Tongue (tissue), 2 donors: ENCODE data around the gene CPXM2. TPM values are rescaled to one million over a fixed set of nuclear protein-coding genes. Genes with fewer than 3 reads are reported as not detected.

Experiments used
- DNase-seq: peaks from one replicate; pipeline ENCODE4 v3.0.0-alpha.2; 2015
- total RNA-seq: library from RNA; depleted of rRNA; stranded (reverse); fragments of >200 nt; gene quantifications from one replicate; pipeline ENCODE4 v1.2.3, GENCODE V29; 2014

CPXM2 gene
- total RNA-seq, 1 donor from 2014 or later = 7.8 TPM

DNA sequence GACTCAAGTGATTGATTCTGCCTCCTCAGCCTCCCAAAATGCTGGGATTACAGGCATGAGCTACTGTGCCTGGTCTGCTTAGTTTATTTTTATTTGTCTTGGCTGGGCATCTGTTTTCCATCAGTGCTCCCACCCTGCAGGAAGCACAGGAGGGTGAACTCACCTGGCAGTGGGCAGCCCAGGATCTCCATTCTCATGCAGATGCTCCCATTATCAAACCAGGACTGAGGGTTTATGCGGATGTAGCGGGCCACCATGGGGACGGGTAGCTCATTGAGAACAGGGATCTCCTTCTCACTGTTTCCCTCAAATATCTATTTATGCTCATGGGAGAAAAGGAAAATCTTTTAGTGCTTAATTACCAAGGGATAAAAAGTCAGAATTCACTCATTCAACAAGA, 93.8 kb downstream of the CPXM2 start:
- DNase-seq = no peak

GRCh38 chr10:123796736-123797135, 94.9 kb downstream of the CPXM2 start:
- no peak for DNase-seq

DNA sequence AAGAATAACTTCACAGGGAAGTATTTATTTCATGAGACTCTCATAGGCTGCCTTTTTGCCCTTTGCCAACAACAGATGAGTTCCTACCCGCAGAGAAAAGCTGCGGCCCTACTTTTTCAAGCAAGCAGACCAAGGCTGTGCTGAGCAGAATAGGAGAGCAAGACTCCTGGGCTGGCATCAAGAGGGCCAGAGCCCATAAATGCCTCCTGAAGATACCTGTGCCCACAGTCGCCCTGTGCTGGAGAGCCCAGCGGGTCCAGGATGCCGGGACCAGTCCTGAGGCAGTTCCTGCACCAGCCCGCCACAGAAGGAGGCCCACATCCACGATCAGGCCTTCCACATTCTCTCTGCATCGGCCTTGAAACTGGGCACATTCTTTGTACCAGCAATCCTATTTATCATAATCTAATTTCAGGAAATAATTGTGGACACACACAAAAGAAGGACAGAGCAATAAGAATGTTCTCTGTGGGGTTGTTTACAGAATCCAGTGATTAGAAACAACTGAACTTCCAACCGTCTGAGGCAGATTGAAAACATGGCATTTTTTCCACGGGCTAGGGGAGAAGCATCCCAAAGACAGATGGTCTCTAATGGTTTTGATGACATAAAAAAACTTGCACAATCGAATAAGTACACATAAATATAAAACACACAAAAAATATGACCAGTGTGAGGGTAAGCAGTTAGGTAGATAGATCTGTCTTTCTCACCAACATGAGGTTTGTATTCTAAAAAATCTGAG, 95.6 kb downstream of the CPXM2 start:
- DNase-seq = no peak

DNA sequence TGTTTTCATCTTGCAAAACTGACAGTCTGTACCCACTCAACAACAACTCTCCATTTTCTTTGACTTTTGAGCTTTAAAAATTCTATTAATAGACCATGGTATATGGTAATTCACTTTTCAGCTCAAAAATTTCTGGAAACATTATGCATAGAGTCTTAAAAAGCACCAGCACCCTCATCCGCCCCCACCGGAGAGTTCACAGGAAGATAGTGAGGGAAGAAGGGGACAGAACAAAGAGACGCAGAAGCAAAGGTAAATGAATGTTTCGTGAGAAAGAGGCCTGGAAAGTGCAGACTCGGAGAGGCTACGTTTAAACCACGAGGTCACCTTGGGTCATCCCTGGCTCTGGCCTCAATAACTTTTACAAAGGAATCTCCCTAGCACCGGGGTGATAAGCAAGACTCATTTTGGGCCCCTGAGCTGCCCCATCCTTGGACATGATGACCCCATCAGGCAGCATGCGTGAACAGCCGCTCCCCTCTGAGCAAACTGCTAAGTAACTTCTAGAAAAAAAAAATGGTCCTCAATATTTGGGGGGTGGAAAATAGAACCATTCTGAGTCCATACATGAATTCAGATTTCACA, 96.3 kb downstream of the CPXM2 start:
- DNase-seq = no peak

GRCh38 chr10:123792248-123792978, 99.2 kb downstream of the CPXM2 start:
- no peak for DNase-seq

- no peak for DNase-seq
Measured at GRCh38 chr10:123790132-123790885, 101.3 kb downstream of the CPXM2 start.

DNA sequence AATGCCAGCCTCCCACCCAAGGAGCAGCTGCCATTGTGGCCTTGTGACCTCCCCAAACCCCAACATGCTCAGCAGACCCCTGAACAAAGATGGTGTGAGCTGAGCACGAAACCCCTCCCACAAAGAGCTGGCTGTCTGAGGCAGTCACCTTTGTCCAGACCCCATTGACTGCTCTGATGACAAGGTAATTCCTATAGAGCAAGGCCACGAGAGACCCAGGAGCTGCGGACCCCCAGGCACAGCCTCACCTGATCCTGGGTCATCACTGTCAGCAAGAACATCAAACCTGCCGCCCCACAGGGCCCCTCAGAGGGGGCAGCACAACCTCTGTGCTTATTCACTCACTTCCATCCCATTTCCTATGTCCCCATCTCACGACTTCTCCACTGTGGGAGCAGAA, 102.6 kb downstream of the CPXM2 start:
- DNase-seq = no peak

DNA sequence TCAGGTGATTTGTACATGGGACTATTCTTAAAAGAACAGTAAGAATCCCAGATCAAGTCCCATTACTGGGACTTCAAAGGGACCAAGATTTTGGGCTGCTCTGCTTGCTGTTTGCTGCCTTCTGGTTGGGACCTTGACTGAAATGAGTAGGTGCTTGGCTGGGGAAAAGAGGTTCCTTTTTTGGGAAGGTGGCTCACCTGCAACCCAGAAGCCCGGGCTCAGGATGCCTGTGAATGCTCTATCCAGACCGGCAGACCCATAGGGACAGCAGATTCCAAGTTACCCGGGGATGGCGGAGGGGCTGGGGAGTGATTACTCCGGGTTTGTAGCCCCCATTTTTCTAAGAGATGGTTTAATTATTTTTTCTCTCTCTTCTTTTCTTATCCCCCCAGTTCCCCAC, 104.0 kb downstream of the CPXM2 start:
- no peak for DNase-seq

DNA sequence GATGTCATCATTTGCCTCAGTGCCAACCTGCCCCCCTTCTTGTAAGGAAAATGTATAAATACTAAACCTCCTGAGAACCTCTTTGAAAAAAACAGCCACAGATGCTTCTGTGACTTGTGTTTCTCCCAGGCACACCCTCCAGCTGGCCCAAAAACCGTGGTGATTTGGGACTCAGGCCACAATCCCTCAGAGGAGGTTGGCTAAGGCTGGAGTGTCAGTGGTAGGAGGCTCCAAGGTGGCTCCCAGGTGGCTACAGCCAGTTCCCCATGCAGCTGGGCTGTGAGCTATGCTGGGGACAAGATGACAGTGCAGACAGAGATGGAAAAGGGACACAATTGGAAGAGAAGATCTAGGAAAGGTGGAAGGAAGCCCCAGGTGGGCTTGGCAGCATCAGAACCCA, 104.7 kb downstream of the CPXM2 start:
- no peak for DNase-seq

DNA sequence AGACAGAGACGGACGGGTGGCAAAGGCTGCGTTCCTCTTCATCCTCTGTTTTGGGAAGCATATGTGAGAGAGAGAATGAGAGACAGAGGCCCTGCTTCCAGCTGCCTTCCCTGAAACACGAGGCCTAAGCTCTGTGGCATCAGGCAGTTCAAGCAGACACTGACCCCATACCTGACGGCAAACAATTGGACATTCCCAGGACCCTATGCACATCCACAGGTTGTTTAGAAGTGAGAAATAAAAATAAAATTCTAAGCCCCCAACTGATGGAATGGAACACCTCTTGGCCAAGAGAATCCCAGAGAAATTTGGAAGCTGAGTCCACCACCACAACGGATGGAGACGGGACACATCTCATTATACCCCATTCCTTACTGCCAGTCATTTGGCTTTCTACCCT, 105.3 kb downstream of the CPXM2 start:
- DNase-seq = no peak

DNA sequence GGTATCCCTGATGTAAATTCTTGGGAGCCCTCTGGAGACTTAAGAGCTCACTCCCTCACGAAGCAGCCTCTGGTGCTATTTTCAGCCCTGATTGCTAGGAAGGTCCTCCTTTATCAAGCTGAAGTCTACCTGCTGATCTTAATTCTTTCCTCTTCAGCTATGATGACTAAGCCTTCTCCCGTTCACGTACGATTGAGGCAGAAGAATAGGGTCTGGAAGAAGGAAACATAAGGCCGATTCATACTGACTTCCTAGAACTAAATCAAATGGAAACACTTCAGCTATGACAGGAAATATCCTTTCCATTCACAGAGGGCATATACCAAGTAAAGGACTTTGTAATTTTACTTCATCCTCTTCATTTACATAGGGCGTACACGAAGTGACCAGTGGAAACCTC, 107.0 kb downstream of the CPXM2 start:
- DNase-seq = no peak

- no peak for DNase-seq
Measured at GRCh38 chr10:123784216-123784615, 107.4 kb downstream of the CPXM2 start.

DNA sequence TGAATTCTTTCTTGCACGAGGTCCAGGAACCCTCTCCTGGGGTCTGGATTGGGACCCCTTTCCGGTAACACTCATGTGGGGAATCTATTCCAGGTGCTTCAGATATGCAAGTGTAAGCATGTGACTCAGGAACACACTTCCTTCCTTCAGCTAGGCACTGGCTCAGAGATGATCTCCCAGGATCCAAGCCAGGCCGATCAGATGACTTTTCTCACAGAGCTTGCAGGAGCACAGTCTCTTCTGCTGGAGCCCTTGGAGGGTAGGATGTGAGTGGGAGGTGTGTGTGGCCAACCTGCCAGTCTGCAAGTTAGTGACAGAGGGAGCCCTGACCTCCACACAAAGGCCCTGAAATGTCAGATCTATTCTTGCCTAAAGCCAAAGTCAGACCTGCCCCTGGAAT, 108.3 kb downstream of the CPXM2 start:
- DNase-seq = no peak

GRCh38 chr10:123782549-123782948, 109.1 kb downstream of the CPXM2 start:
- no peak for DNase-seq

DNA sequence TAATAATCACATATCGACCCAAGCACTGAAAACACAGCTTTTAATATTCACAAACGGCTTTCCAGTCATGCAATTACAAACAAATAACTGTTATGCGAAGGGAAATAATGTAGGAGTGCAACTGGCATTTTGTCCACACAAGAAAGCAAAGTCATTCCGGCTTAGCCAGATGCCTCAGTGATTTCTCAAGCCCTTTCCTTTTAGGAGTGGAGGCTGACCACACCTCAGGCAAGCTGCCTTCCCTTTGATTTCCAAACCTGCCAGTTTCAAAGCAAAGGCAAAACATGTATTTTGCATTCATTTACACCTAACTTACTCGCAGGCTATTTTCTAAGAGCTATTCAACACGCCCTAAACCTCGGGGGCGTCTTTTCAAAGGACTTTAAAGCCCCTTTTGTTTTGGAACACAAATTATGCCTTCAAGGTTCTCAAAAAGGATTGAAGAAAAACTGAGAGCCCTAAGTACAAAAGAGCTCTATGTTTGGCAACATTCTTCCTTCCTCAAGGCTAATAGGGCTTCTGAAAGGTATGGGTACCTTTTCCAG, 109.6 kb downstream of the CPXM2 start:
- DNase-seq = no peak

DNA sequence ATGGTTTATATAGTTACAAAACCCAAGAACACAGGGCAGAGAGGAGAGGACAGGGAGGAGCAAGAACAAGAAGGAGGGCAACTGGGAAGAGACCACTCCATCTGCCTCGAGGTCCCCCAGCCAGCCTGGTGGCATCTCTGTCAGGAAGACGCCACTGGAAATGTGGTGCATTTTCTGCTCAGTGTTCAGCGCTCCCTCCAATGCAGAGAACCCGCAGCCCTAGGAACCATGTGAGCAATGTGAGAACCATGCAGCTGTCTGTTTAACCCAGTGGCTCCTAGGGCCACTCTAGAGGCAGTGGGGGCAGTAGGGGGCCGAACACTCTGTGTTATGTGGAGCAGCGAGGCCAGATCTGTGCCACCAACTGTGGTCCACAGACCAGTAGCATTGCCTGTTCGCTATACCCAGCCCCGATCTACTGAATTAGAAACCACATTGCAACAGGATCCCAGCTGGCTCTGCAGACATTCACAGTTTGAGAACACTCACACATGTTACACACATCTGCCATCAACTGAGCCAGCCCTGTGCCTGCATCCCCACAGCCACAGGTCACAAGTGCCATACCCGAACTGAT, 110.2 kb downstream of the CPXM2 start:
- DNase-seq = no peak

GRCh38 chr10:123778719-123779517, 112.7 kb downstream of the CPXM2 start:
- DNase-seq = peak; percentile 22

GRCh38 chr10:123777881-123778280, 113.7 kb downstream of the CPXM2 start:
- peak; percentile 25 for DNase-seq

- peak; percentile 65 for DNase-seq
Measured at GRCh38 chr10:123774132-123774742, 117.4 kb downstream of the CPXM2 start.

- DNase-seq = no peak
Measured at GRCh38 chr10:123772645-123773508, 118.7 kb downstream of the CPXM2 start.
